ENCODE data around the gene OGDH.
"Not testable (repeated sequence)": the region's sequence is repeated elsewhere in the genome, so short reads cannot be mapped to it uniquely, and the experiment has no call there.

Gene OGDH

DNA sequence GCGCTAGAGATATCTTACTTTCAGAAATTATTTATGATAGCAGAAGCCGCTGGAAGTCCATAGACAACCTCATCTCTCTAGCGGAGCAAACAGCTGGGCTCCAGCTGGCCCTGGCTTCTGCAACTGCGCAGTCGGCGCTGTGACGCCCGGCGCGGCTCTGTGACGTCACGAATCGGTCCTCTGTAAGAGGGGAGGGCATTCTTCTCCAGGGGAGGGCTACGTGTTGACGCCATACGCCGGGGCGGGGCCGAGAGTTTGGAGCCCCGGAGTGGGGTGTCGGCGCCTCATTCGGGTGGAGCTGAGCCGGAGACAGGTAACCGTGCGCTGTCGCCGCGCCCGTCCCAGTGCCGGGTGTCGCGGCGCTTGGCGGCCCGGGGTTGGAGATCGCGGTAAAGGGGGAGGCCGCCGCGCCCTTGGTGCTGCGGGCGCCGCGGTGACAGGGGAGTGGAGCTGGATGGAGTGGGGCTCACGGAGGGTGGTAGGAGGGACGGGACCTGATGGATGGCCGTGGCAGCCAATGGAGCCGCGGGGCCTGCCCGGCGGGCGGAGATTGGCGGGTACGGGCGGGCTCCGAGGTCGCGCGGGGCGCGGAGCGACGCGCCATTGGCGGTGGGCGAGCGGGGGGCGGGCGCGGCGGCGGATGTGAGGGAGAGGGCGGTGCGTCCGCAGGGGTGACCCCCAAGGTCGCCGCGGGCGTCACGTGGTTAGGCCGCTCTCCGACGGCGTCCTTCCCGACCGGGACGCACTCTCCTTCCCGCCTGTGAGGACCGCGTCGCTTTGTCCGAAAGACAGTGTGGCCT lies at the start of gene OGDH:
TSS of gene OGDH (plus strand) at position 287 of the 800 bp plus-strand sequence. CDS start 17,717 bp downstream, outside the sequence.
- DNase-seq = peak; percentile 99

DNA sequence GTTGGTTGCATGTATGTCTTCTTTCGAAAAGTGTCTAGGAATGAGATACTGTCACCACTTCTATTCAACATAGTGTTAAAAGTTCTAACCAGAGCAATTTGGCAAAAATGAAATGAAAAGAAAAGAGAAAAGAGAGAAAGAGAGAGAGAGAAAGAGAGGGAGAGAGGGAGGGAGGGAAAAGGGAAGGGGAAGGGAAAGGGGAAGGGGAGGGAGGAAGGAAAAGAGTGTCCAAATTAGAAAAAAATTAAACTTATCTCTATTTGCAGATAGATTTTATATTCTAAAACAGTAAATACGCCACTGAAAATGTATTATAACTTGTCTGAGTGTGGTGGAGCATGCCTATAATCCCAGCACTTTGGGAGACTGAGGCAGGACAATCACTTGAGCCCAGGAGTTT lies 48.9 kb upstream of the OGDH start:
- no peak for DNase-seq

- no peak for DNase-seq
Measured at GRCh38 chr7:44559485-44559884, 46.9 kb upstream of the OGDH start.

DNA sequence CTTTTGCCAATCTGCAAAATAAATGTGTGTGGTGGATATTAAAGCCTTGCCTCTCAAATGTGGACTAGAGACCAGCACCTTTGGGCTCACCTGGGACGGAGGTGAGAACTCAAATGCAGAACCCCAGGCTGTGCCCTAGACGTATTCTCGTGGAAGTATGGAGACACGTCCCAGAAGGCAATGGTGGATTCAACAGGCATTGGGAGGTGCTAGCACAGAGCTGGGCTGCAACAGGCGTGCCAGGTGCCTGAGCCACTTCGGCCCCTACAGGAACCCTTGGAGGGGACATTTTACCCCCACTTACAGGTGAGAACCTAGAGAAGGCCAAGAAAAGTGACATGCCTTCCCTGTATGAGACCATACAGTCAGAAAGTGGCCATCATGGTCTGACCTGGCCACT lies 44.9 kb upstream of the OGDH start:
- no peak for DNase-seq

DNA sequence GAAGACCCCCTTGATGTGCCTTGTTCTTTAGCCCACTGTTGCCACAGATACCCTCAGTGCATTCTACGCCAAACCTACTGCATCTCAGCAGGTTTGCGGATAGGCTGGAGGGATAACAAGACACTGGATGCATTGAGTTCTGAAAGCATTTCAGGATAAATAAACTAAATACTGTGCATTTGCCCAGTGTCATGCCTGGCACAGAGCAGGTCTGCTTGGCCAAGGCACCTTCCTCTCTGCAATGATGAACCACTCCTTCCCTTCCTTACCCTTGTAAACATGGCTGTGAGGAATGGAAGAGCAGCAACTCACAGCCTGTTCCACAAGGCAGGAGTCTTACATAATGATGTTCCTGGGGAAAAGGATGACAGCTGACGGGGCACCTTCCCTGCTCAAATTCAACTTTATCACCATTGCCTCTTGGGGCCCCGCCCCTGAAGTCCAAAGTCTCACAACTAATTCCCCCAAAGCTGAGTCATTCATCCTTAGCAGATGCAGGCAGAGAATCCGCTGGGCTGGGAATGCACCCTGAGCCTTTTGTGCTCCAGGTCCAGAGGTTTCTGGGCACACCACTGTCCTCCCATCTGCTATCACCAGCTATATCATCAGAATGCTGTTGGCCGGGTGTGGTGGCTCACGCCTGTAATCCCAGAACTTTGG lies 44.3 kb upstream of the OGDH start:
- DNase-seq = no peak

- not testable (repeated sequence) for DNase-seq
Measured at GRCh38 chr7:44562622-44562962, 43.8 kb upstream of the OGDH start.

DNA sequence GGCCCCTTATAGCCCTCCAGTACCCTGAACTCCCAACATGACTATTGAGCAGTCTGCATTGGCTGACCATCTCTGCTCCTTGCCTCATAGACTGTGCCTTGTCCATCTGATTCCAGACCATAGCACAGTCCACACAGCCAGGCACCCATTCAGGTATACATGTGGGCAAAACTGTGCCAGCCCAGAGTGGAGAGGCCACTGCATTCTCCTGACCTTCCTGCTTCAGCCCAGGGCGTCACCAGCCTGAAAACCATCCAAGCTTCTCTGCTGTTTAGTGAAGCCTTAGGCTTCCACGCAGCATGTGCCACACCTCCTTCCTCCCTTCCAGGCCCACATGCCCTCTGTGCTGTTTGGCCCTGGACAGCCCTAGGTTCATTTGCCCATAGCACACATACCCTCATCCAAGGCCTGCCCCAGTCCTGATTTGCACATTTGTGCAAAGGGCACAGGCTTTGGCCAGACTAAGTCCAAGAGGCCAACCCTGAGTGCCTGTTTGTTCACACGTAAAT lies 43.2 kb upstream of the OGDH start:
- no peak for DNase-seq

GRCh38 chr7:44564606-44565005 lies 41.8 kb upstream of the OGDH start:
- DNase-seq = no peak

- peak; percentile 53 for DNase-seq
Measured at GRCh38 chr7:44565097-44565794, 41.2 kb upstream of the OGDH start.

DNA sequence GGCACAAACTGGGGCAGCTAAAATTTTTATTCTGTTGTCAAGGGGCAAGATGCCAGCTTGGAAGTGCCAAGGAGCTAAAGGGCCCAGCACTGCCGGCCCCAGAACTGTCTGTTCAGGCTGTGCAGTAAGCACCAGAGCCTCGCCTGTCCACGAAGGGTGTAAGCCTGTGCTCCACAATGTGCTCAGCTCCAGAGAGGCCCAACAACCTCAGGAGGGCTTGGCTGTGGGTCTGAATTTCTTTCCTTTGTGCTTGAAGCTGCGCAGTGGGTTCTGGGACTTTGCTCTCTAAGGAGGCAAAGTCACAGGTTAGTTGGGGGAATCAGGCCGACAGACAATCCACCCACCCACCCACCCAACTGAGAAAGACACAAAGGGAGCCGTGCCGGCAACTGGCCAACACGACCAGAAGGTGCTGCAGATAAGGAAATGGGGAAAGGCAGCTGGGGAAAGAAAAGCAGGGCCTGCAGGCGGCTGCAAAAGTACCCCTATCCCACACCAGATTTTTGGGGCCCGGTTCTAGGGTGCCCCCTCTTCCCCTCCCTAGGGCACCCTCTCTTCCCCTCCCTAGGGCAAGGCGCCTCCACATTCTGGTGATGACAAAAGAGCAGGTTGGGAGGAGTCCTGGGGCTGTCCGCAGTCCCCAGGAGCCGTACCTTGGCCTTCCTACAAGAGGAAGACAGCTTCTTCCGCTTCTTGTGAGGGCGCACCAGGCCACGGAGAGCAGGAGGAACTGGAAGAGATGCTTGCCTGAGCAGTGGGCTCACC lies 40.5 kb upstream of the OGDH start:
- DNase-seq = no peak

GRCh38 chr7:44566680-44567079 lies 39.7 kb upstream of the OGDH start:
- DNase-seq = no peak

- DNase-seq = no peak
Measured at GRCh38 chr7:44567884-44568283, 38.5 kb upstream of the OGDH start.

DNA sequence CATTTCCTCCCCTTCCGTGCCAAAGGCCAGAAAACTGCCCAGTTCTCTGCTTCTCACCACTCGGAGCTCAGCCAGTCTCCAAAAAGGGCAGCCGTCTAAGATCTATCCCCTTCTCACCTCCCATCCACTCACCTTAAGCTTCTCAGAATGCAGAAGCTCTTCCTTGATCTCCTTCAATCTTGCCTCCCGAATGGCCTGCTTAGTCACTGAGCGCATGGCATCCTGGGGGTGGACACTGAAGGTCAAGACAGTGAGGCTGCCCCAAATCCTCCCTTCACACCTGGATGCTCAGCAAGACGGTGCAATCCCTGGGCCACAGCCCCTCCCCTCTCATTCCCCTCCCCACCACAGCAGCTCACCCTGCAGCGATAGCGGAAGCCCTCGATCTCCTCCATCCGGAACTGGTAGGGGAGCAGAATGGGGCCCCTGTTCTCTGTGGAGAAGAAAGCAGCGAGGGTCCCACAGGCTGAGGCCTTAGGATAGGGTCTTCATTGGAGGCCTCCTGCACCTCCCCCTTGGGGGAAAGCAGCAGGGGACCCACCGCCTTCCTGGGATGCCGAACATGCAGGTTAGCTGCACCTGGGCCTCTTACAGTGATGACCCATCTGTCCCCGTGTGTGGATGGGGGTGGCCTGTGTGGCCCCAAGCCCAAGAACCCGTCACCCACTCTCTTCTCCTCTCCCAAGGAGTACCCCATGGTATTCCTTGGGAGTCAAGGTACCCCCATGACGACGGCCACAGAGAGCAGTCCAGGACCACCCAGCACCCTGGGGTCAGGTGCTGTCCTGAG lies 37.5 kb upstream of the OGDH start:
- DNase-seq = no peak

DNA sequence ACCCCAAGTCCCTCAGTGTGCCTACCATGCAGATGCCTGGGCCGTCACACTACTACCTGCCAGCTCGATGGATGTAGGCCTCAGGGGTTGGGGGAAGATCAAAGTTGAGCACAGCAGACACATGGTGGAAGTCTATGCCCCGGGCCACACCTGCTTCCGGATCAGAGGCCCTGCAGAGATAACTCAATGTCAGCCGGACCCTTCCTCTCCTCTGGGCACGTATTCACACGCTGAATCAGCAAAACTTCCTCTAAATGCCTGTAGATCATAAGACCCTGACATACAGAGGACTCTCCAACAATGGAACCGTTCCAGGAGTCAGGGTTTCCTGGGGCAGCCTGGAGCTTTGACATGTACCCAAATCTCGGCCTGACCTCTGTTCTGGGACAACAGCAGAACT lies 36.5 kb upstream of the OGDH start:
- no peak for DNase-seq

GRCh38 chr7:44572771-44573170 lies 33.7 kb upstream of the OGDH start:
- no peak for DNase-seq

- peak; percentile 94 for DNase-seq
Measured at GRCh38 chr7:44573464-44574286, 32.8 kb upstream of the OGDH start, which contains the start of gene DDX56. Gene DDX56, minus strand, starts transcription at chr7:44573908. Its CDS starts 13 bp downstream, at chr7:44573895.

- DNase-seq = no peak
Measured at GRCh38 chr7:44574287-44574872, 32.0 kb upstream of the OGDH start.

- DNase-seq = no peak
Measured at GRCh38 chr7:44575054-44575453, 31.4 kb upstream of the OGDH start.

- no peak for DNase-seq
Measured at GRCh38 chr7:44576228-44576627, 30.2 kb upstream of the OGDH start.
